ENCODE data around the gene CACNA1G.

The CACNA1G gene

GRCh38 chr17:50565402-50566350, 5.2 kb downstream of the CACNA1G start:
- no peak overlapping the region for H3K4me3 ChIP-seq (ENCODE audit: insufficient read depth, low read depth, low read length)
- peak overlapping the region; percentile 48 for H3K27ac ChIP-seq (ENCODE audit: insufficient read depth, low read depth, low read length, poor library complexity, severe bottlenecking)
- H3K4me1 ChIP-seq (ENCODE audit: control insufficient read depth, insufficient read depth, low read length), result peaks cover 67% of the 10 kb centered on the region
- H3K9me3 ChIP-seq (ENCODE audit: control insufficient read depth, low read length), result no peaks in the 10 kb centered on the region
- no peaks in the 10 kb centered on the region for H3K36me3 ChIP-seq (ENCODE audit: control insufficient read depth, insufficient read depth, low read length)
- H3K27me3 ChIP-seq (ENCODE audit: control insufficient read depth, insufficient read depth, low read length, poor library complexity, severe bottlenecking), result peaks cover 40% of the 10 kb centered on the region
- WGBS, 2 experiments, result 56 to 58% methylated on average over 9 of the region's 10 CpGs

- H3K4me3 ChIP-seq (ENCODE audit: insufficient read depth, low read depth, low read length), result no peak overlapping the region
- peaks cover 72% of the 10 kb centered on the region for H3K4me1 ChIP-seq (ENCODE audit: control insufficient read depth, insufficient read depth, low read length)
- 77 to 79% methylated on average over 2 of the region's 2 CpGs for WGBS, 2 experiments
- H3K36me3 ChIP-seq (ENCODE audit: control insufficient read depth, insufficient read depth, low read length), result no peaks in the 10 kb centered on the region
- H3K27ac ChIP-seq (ENCODE audit: insufficient read depth, low read depth, low read length, poor library complexity, severe bottlenecking), result no peak overlapping the region
- H3K27me3 ChIP-seq (ENCODE audit: control insufficient read depth, insufficient read depth, low read length, poor library complexity, severe bottlenecking), result peaks cover 30% of the 10 kb centered on the region
- no peaks in the 10 kb centered on the region for H3K9me3 ChIP-seq (ENCODE audit: control insufficient read depth, low read length)
These were observed 6.4 kb downstream of the CACNA1G start for GRCh38 chr17:50566886-50567285.

- Histone ChIP-seq H3K36me3 (ENCODE audit: control insufficient read depth, insufficient read depth, low read length) (peaks cover 9% of the 10 kb centered on the region), H3K27me3 (ENCODE audit: control insufficient read depth, insufficient read depth, low read length, poor library complexity, severe bottlenecking) (peaks cover 12% of the 10 kb centered on the region), H3K27ac (ENCODE audit: insufficient read depth, low read depth, low read length, poor library complexity, severe bottlenecking) (no peak overlapping the region), H3K9me3 (ENCODE audit: control insufficient read depth, low read length) (no peaks in the 10 kb centered on the region), H3K4me3 (ENCODE audit: insufficient read depth, low read depth, low read length) (no peak overlapping the region), H3K4me1 (ENCODE audit: control insufficient read depth, insufficient read depth, low read length) (peaks cover 55% of the 10 kb centered on the region)
- WGBS, 2 experiments, result 96% methylated on average over 10 to 12 of the region's 12 CpGs
These were observed 8.1 kb downstream of the CACNA1G start for GRCh38 chr17:50568659-50569058.

- Histone ChIP-seq H3K4me1 (ENCODE audit: control insufficient read depth, insufficient read depth, low read length) (peaks cover 46% of the 10 kb centered on the region), H3K9me3 (ENCODE audit: control insufficient read depth, low read length) (no peaks in the 10 kb centered on the region), H3K27me3 (ENCODE audit: control insufficient read depth, insufficient read depth, low read length, poor library complexity, severe bottlenecking) (peaks cover 3% of the 10 kb centered on the region), H3K4me3 (ENCODE audit: insufficient read depth, low read depth, low read length) (no peak overlapping the region), H3K27ac (ENCODE audit: insufficient read depth, low read depth, low read length, poor library complexity, severe bottlenecking) (no peak overlapping the region), H3K36me3 (ENCODE audit: control insufficient read depth, insufficient read depth, low read length) (peaks cover 9% of the 10 kb centered on the region)
- WGBS, 2 experiments, result 76 to 83% methylated on average over 7 of the region's 7 CpGs
These were observed 9.1 kb downstream of the CACNA1G start for GRCh38 chr17:50569592-50569991.

GRCh38 chr17:50570032-50570431, 9.5 kb downstream of the CACNA1G start:
- Histone ChIP-seq H3K27me3 (ENCODE audit: control insufficient read depth, insufficient read depth, low read length, poor library complexity, severe bottlenecking) (no peaks in the 10 kb centered on the region), H3K27ac (ENCODE audit: insufficient read depth, low read depth, low read length, poor library complexity, severe bottlenecking) (no peak overlapping the region), H3K4me1 (ENCODE audit: control insufficient read depth, insufficient read depth, low read length) (peaks cover 42% of the 10 kb centered on the region), H3K36me3 (ENCODE audit: control insufficient read depth, insufficient read depth, low read length) (peaks cover 9% of the 10 kb centered on the region), H3K9me3 (ENCODE audit: control insufficient read depth, low read length) (no peaks in the 10 kb centered on the region), H3K4me3 (ENCODE audit: insufficient read depth, low read depth, low read length) (no peak overlapping the region)
- WGBS, 2 experiments, result 82 to 85% methylated on average over 8 of the region's 8 CpGs

- Histone ChIP-seq H3K36me3 (ENCODE audit: control insufficient read depth, insufficient read depth, low read length) (peaks cover 9% of the 10 kb centered on the region), H3K27ac (ENCODE audit: insufficient read depth, low read depth, low read length, poor library complexity, severe bottlenecking) (no peak overlapping the region), H3K27me3 (ENCODE audit: control insufficient read depth, insufficient read depth, low read length, poor library complexity, severe bottlenecking) (no peaks in the 10 kb centered on the region), H3K4me1 (ENCODE audit: control insufficient read depth, insufficient read depth, low read length) (peaks cover 37% of the 10 kb centered on the region), H3K9me3 (ENCODE audit: control insufficient read depth, low read length) (no peaks in the 10 kb centered on the region), H3K4me3 (ENCODE audit: insufficient read depth, low read depth, low read length) (no peak overlapping the region)
- WGBS, 2 experiments, result 62 to 63% methylated on average over 7 of the region's 7 CpGs
These were observed 10.0 kb downstream of the CACNA1G start for GRCh38 chr17:50570528-50570927.

GRCh38 chr17:50571681-50572080, 11.2 kb downstream of the CACNA1G start:
- Histone ChIP-seq H3K4me3 (ENCODE audit: insufficient read depth, low read depth, low read length) (no peak overlapping the region), H3K27me3 (ENCODE audit: control insufficient read depth, insufficient read depth, low read length, poor library complexity, severe bottlenecking) (no peaks in the 10 kb centered on the region), H3K4me1 (ENCODE audit: control insufficient read depth, insufficient read depth, low read length) (peaks cover 26% of the 10 kb centered on the region), H3K9me3 (ENCODE audit: control insufficient read depth, low read length) (no peaks in the 10 kb centered on the region), H3K27ac (ENCODE audit: insufficient read depth, low read depth, low read length, poor library complexity, severe bottlenecking) (no peak overlapping the region), H3K36me3 (ENCODE audit: control insufficient read depth, insufficient read depth, low read length) (peaks cover 9% of the 10 kb centered on the region)
- WGBS, 2 experiments, result 89 to 91% methylated on average over 19 of the region's 19 CpGs

GRCh38 chr17:50572541-50572940, 12.0 kb downstream of the CACNA1G start:
- Histone ChIP-seq H3K27me3 (ENCODE audit: control insufficient read depth, insufficient read depth, low read length, poor library complexity, severe bottlenecking) (no peaks in the 10 kb centered on the region), H3K4me3 (ENCODE audit: insufficient read depth, low read depth, low read length) (no peak overlapping the region), H3K27ac (ENCODE audit: insufficient read depth, low read depth, low read length, poor library complexity, severe bottlenecking) (no peak overlapping the region), H3K36me3 (ENCODE audit: control insufficient read depth, insufficient read depth, low read length) (peaks cover 9% of the 10 kb centered on the region), H3K4me1 (ENCODE audit: control insufficient read depth, insufficient read depth, low read length) (peaks cover 20% of the 10 kb centered on the region), H3K9me3 (ENCODE audit: control insufficient read depth, low read length) (no peaks in the 10 kb centered on the region)
- WGBS, 2 experiments, result 94 to 96% methylated on average over 20 of the region's 20 CpGs

- Histone ChIP-seq H3K9me3 (ENCODE audit: control insufficient read depth, low read length) (no peaks in the 10 kb centered on the region), H3K27me3 (ENCODE audit: control insufficient read depth, insufficient read depth, low read length, poor library complexity, severe bottlenecking) (no peaks in the 10 kb centered on the region), H3K27ac (ENCODE audit: insufficient read depth, low read depth, low read length, poor library complexity, severe bottlenecking) (no peak overlapping the region), H3K36me3 (ENCODE audit: control insufficient read depth, insufficient read depth, low read length) (peaks cover 9% of the 10 kb centered on the region), H3K4me3 (ENCODE audit: insufficient read depth, low read depth, low read length) (no peak overlapping the region), H3K4me1 (ENCODE audit: control insufficient read depth, insufficient read depth, low read length) (peaks cover 20% of the 10 kb centered on the region)
- 91 to 93% methylated on average over 12 of the region's 12 CpGs for WGBS, 2 experiments
These were observed 13.5 kb downstream of the CACNA1G start for GRCh38 chr17:50573866-50574611.

GRCh38 chr17:50575581-50576210, 15.2 kb downstream of the CACNA1G start:
- H3K4me1 ChIP-seq (ENCODE audit: control insufficient read depth, insufficient read depth, low read length), result peaks cover 14% of the 10 kb centered on the region
- H3K27me3 ChIP-seq (ENCODE audit: control insufficient read depth, insufficient read depth, low read length, poor library complexity, severe bottlenecking), result no peaks in the 10 kb centered on the region
- WGBS, 2 experiments, result 91% methylated on average over 33 of the region's 33 CpGs
- no peaks in the 10 kb centered on the region for H3K9me3 ChIP-seq (ENCODE audit: control insufficient read depth, low read length)
- H3K4me3 ChIP-seq (ENCODE audit: insufficient read depth, low read depth, low read length), result no peak overlapping the region
- H3K36me3 ChIP-seq (ENCODE audit: control insufficient read depth, insufficient read depth, low read length), result peaks cover 9% of the 10 kb centered on the region
- no peak overlapping the region for H3K27ac ChIP-seq (ENCODE audit: insufficient read depth, low read depth, low read length, poor library complexity, severe bottlenecking)

Measured in ectodermal cell (in vitro differentiated cells).